SH-SY5Y (cell line): ENCODE data around the gene DNMT3A.

Experiments
- GATA2 ChIP-seq: IDR thresholded peaks from 2 replicates; pipeline ENCODE4 v1.6.1; 2011; ENCODE audit warnings: mild to moderate bottlenecking, low read depth, low read length
- GATA3 ChIP-seq: IDR thresholded peaks from 2 replicates; pipeline ENCODE4 v1.6.1; 2011; ENCODE audit warnings: low read depth, mild to moderate bottlenecking, low read length, moderate library complexity

- TF ChIP-seq GATA2 = no peak
- no peak for TF ChIP-seq GATA3
Observed at GRCh38 chr2:25246558-25247290, 95.0 kb downstream of the DNMT3A start.
